Measurements from ENCODE around the gene MYORG. TPM values are rescaled to one million over a fixed set of nuclear protein-coding genes. Genes with fewer than 3 reads are reported as not detected.
A peak's percentile ranks its signal among the peaks of the same experiment; 100 is the strongest.

The MYORG gene
- total RNA-seq, 2 experiments from 2014 or later, result 0.98 to 3.9 TPM

DNA sequence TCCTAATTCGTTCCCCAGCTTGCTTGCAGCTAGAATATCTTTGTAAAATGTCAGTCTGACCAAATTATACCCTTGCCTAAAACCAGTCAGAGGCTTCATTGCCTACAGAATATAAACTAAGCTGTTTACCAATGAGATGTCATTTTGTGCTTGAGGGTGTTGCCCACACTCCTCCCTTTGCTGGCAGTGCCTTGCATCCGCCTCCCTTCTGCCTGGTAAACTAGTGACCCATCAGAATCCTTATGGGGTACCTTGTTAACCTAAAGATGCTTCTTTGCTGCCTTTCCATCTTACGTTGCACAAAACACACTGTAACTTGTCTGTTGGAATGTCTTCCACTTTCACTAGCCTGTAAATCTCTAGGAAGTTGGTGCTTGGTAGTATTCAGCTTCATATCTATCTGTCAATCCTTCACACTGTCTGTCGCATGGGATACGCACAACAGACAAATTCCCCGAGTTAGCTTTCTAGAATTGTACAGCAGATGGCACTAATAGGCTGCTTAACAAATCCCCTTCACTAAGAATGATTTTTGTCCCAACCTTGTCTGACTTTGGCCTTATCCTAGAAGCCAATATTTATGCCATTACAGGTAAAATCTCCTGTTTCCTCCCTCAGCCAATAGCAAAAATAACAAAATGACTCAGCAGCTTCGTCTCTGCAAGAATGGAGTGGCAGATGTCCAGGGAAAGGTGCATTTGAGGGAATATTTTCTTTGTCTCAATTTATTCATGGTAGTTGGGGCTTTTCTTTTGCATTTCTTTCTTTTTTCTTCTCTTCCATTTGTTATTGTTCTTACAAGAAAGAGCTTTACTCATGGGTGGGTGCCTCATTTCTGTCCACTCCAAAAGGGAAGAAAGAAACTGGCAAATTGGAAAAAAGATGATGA, 44.4 kb downstream of the MYORG start:
- no peaks in the 10 kb centered on the region for H3K9me2 ChIP-seq (ENCODE audit: insufficient read depth, low read length)
- no TSS peak for BruUV-seq (replicated peaks)
- H3K4me3 ChIP-seq (ENCODE audit: low read depth, low read length, poor library complexity, severe bottlenecking), result no peak overlapping the region
- DNase-seq (ENCODE audit: low spot score), result peak; percentile 58
- ChIA-PET POLR2A (interaction anchor here (1.4 kb wide), 1 partner anchor 47 kb away, joined by 4 read pairs; no protein-coding TSS in a partner anchor), CTCF (ENCODE audit: unreplicated experiment) (interaction anchor here (0.6 to 1.1 kb wide), 2 partner anchors 43 to 45 kb away, joined by 3 to 6 read pairs; no protein-coding TSS in a partner anchor)
- no peak overlapping the region for H2AFZ ChIP-seq (ENCODE audit: low read length)
- intact Hi-C loops (cut with micrococcal nuclease; ENCODE audit: unreplicated experiment), result loop anchor here (1.0 kb wide), 2 partner anchors 47 to 168 kb away; no protein-coding TSS in a partner anchor
- H3K9me3 ChIP-seq (ENCODE audit: low read length), result no peaks in the 10 kb centered on the region
- H3K4me1 ChIP-seq (ENCODE audit: insufficient read depth, low read length, poor library complexity, severe bottlenecking), result peaks cover 30% of the 10 kb centered on the region
- no peaks in the 10 kb centered on the region; the same call in 1 of the 2 replicates for H3K36me3 ChIP-seq (ENCODE audit: insufficient read depth, low read length)
- H3K4me2 ChIP-seq (ENCODE audit: low read length), result peak overlapping the region; percentile 7; the same call in 1 of the 2 replicates
- no peak overlapping the region for H3K27ac ChIP-seq (ENCODE audit: low read depth, low read length, poor library complexity, severe bottlenecking)
- peaks cover 23% of the 10 kb centered on the region for H3K79me2 ChIP-seq (ENCODE audit: insufficient read depth, low read depth, low read length)
- no peaks in the 10 kb centered on the region for H4K20me1 ChIP-seq (ENCODE audit: insufficient read depth, low read length)
- no peak for TF ChIP-seq EZH2phosphoT487 (IDR thresholded peaks at IDR 0.05; ENCODE audit: borderline replicate concordance, low read depth, low read length)
- TF ChIP-seq, protein P1, sequence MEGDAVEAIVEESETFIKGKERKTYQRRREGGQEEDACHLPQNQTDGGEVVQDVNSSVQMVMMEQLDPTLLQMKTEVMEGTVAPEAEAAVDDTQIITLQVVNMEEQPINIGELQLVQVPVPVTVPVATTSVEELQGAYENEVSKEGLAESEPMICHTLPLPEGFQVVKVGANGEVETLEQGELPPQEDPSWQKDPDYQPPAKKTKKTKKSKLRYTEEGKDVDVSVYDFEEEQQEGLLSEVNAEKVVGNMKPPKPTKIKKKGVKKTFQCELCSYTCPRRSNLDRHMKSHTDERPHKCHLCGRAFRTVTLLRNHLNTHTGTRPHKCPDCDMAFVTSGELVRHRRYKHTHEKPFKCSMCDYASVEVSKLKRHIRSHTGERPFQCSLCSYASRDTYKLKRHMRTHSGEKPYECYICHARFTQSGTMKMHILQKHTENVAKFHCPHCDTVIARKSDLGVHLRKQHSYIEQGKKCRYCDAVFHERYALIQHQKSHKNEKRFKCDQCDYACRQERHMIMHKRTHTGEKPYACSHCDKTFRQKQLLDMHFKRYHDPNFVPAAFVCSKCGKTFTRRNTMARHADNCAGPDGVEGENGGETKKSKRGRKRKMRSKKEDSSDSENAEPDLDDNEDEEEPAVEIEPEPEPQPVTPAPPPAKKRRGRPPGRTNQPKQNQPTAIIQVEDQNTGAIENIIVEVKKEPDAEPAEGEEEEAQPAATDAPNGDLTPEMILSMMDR (conservative IDR thresholded peaks at IDR 0.05; ENCODE audit: low read length), result peak; percentile 81

DNA sequence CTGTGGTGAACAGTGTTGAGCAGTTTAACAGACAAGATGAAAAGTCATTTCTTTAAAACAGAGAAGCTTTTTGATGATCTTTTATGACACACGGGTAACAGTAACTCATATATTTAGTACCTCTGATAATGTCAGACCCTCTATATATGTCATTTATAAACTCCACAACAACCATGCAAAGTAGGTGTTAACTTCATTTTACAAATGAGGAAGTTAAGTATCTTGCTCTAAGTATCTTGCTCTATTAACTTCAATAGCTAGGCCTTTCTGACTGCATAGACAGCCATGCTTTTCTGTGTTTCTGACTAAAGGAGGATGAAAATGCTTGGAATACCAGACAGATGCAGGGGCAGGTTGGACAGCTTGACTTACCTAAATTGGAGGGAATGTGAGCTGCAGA, 45.5 kb downstream of the MYORG start:
- no peaks in the 10 kb centered on the region for H4K20me1 ChIP-seq (ENCODE audit: insufficient read depth, low read length)
- no TSS peak for BruUV-seq (replicated peaks)
- H3K36me3 ChIP-seq (ENCODE audit: insufficient read depth, low read length), result no peaks in the 10 kb centered on the region; the same call in 1 of the 2 replicates
- peaks cover 41% of the 10 kb centered on the region for H3K4me1 ChIP-seq (ENCODE audit: insufficient read depth, low read length, poor library complexity, severe bottlenecking)
- H3K27ac ChIP-seq (ENCODE audit: low read depth, low read length, poor library complexity, severe bottlenecking), result no peak overlapping the region
- peak overlapping the region; percentile 2 for H3K4me3 ChIP-seq (ENCODE audit: low read depth, low read length, poor library complexity, severe bottlenecking)
- no peaks in the 10 kb centered on the region for H3K9me3 ChIP-seq (ENCODE audit: low read length)
- peaks cover 34% of the 10 kb centered on the region for H3K79me2 ChIP-seq (ENCODE audit: insufficient read depth, low read depth, low read length)
- peak overlapping the region; percentile 78 for H3K4me2 ChIP-seq (ENCODE audit: low read length)
- ChIA-PET CTCF (ENCODE audit: unreplicated experiment) (interaction anchor here (0.6 to 1.1 kb wide), 2 partner anchors 44 to 47 kb away, joined by 3 to 6 read pairs; no protein-coding TSS in a partner anchor), POLR2A (interaction anchor here (0.6 kb wide), 1 partner anchor 11 kb away, joined by 3 read pairs; no protein-coding TSS in a partner anchor)
- no peaks in the 10 kb centered on the region for H3K9me2 ChIP-seq (ENCODE audit: insufficient read depth, low read length)
- intact Hi-C loops (cut with micrococcal nuclease; ENCODE audit: unreplicated experiment), result no loop called here
- TF ChIP-seq, protein P1 (conservative IDR thresholded peaks at IDR 0.05; ENCODE audit: low read length), result no peak
- no peak for TF ChIP-seq EZH2phosphoT487 (IDR thresholded peaks at IDR 0.05; ENCODE audit: borderline replicate concordance, low read depth, low read length)
- no peak overlapping the region for H2AFZ ChIP-seq (ENCODE audit: low read length)
- peak; percentile 19 for DNase-seq (ENCODE audit: low spot score)
